Ishikawa (cell line): Measurements from ENCODE around the gene DTNBP1.

Source experiments
- CEBPB ChIP-seq: IDR thresholded peaks from 2 replicates; pipeline ENCODE4 v1.6.1; 2012
- CREB1 ChIP-seq: IDR thresholded peaks from 2 replicates; pipeline ENCODE4 v1.6.1; 2012; ENCODE audit warnings: low read depth
- EGR1 ChIP-seq: IDR thresholded peaks from 2 replicates; pipeline ENCODE4 v1.6.1; 2012
- EP300 ChIP-seq: IDR thresholded peaks from 2 replicates; pipeline ENCODE4 v1.6.1; 2012; ENCODE audit warnings: borderline replicate concordance
- FOXM1 ChIP-seq: IDR thresholded peaks from 2 replicates; pipeline ENCODE4 v1.6.1; 2012; ENCODE audit warnings: low read depth, borderline replicate concordance
- MAX ChIP-seq: IDR thresholded peaks from 2 replicates; pipeline ENCODE4 v1.6.1; 2012
- NFIC ChIP-seq: IDR thresholded peaks from 2 replicates; pipeline ENCODE4 v1.6.1; 2012
- RAD21 ChIP-seq: IDR thresholded peaks from 2 replicates; pipeline ENCODE4 v1.6.1; 2012; ENCODE audit warnings: low read depth
- REST ChIP-seq: IDR thresholded peaks from 2 replicates; pipeline ENCODE4 v1.6.1; 2012; ENCODE audit warnings: low read depth, mild to moderate bottlenecking
- TAF1 ChIP-seq: IDR thresholded peaks from 2 replicates; pipeline ENCODE4 v1.6.1; 2012; ENCODE audit warnings: low read depth, mild to moderate bottlenecking
- TCF12 ChIP-seq: IDR thresholded peaks from 2 replicates; pipeline ENCODE4 v1.6.1; 2012; ENCODE audit warnings: low read depth
- TEAD4 ChIP-seq: IDR thresholded peaks from 2 replicates; pipeline ENCODE4 v1.6.1; 2012
- USF1 ChIP-seq: IDR thresholded peaks from 2 replicates; pipeline ENCODE4 v1.6.1; 2012
- YY1 ChIP-seq: IDR thresholded peaks from 2 replicates; pipeline ENCODE4 v1.6.1; 2012; ENCODE audit warnings: low read depth
- ZBTB7A ChIP-seq: IDR thresholded peaks from 2 replicates; pipeline ENCODE4 v1.6.1; 2012; ENCODE audit warnings: low read depth

DTNBP1 gene

GRCh38 chr6:15677822-15678221 is 15.0 kb upstream of the DTNBP1 start:
- TF ChIP-seq ZBTB7A, result no peak
- no peak for TF ChIP-seq TEAD4
- TF ChIP-seq YY1, result no peak
- TF ChIP-seq EP300, result no peak
- TF ChIP-seq MAX, result no peak
- no peak for TF ChIP-seq TCF12
- TF ChIP-seq CREB1, result no peak
- TF ChIP-seq NFIC, result no peak
- TF ChIP-seq REST, result no peak

- TF ChIP-seq EGR1 (no peak), TCF12 (no peak), NFIC (no peak)
These were observed 12.8 kb upstream of the DTNBP1 start for GRCh38 chr6:15675536-15676220.

GRCh38 chr6:15674690-15675386 is 12.0 kb upstream of the DTNBP1 start:
- TF ChIP-seq EGR1, result no peak
- no peak for TF ChIP-seq ZBTB7A
- no peak for TF ChIP-seq CEBPB
- TF ChIP-seq TEAD4, result no peak
- TF ChIP-seq EP300, result no peak
- no peak for TF ChIP-seq NFIC
- TF ChIP-seq MAX, result no peak
- TF ChIP-seq USF1, result no peak
- no peak for TF ChIP-seq TAF1
- TF ChIP-seq CREB1, result no peak
- TF ChIP-seq REST, result no peak
- TF ChIP-seq TCF12, result no peak

GRCh38 chr6:15673666-15674065 is 10.8 kb upstream of the DTNBP1 start:
- TF ChIP-seq NFIC, result no peak
- TF ChIP-seq TCF12, result no peak
- TF ChIP-seq RAD21, result no peak
- no peak for TF ChIP-seq EP300
- no peak for TF ChIP-seq FOXM1
- TF ChIP-seq YY1, result no peak
- TF ChIP-seq CEBPB, result no peak
- TF ChIP-seq TEAD4, result no peak
- no peak for TF ChIP-seq CREB1
- TF ChIP-seq USF1, result no peak
- TF ChIP-seq EGR1, result no peak
- no peak for TF ChIP-seq MAX
- TF ChIP-seq TAF1, result no peak
- TF ChIP-seq ZBTB7A, result no peak
- TF ChIP-seq REST, result no peak
